Measurements from ENCODE around the gene MTRF1L. TPM values are rescaled to one million over a fixed set of nuclear protein-coding genes. Genes with fewer than 3 reads are reported as not detected.
"Not testable (repeated sequence)": the region's sequence is repeated elsewhere in the genome, so short reads cannot be mapped to it uniquely, and the experiment has no call there.

Gene MTRF1L
- total RNA-seq, 2 donors from 2014 or later: 20.2 to 23.9 TPM

DNA sequence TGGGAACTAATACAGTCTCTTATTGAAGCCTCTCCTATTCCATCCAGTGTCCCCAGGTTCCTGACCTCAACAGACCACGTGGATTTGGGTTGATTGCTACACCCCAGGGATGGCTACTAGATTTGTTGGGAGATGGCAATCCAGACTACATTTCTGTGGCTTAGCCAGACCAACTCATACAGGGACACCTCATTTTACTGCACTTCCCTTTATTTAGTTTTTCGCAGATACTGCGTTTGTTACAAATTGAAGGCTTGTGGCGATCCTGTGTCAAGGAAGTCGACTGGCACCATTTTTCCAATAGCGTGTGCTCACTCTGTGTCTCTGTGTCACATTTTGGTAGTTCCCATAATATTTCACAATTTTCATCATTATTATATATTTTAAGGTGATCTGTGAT lies 10.3 kb upstream of the MTRF1L start:
- Histone ChIP-seq H3K9me3 (no peaks in the 10 kb centered on the region), H3K36me3 (no peaks in the 10 kb centered on the region), H3K9ac (ENCODE audit: low read depth in 2 of 2, low read length in 2 of 2) (no peak overlapping the region), H3K4me1 (no peaks in the 10 kb centered on the region), H3K27me3 (no peaks in the 10 kb centered on the region), H3K27ac (no peak overlapping the region), H3K4me3 (no peak overlapping the region)
- intact Hi-C loops (cut with DNase I): no loop called here
- DNase-seq: no peak
- TF ChIP-seq, protein P1, sequence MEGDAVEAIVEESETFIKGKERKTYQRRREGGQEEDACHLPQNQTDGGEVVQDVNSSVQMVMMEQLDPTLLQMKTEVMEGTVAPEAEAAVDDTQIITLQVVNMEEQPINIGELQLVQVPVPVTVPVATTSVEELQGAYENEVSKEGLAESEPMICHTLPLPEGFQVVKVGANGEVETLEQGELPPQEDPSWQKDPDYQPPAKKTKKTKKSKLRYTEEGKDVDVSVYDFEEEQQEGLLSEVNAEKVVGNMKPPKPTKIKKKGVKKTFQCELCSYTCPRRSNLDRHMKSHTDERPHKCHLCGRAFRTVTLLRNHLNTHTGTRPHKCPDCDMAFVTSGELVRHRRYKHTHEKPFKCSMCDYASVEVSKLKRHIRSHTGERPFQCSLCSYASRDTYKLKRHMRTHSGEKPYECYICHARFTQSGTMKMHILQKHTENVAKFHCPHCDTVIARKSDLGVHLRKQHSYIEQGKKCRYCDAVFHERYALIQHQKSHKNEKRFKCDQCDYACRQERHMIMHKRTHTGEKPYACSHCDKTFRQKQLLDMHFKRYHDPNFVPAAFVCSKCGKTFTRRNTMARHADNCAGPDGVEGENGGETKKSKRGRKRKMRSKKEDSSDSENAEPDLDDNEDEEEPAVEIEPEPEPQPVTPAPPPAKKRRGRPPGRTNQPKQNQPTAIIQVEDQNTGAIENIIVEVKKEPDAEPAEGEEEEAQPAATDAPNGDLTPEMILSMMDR (IDR thresholded peaks at IDR 0.05): no peak

DNA sequence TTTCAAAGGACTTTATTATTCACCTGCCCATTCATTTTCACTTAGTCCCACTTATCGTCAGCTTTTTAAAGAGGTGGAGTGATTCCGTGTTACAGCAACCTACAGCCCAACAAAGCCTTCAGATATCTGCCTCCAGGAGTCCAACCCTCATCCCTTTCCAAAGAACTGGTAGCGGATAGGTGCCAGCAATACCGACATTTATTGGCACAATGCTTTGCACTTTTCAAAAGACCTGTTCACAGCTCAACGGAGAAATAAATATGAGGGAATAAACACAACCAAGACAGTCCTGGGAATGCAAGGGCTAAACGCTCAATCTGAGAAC lies 819 bp upstream of the MTRF1L start:
- Histone ChIP-seq H3K9me3 (no peaks in the 10 kb centered on the region), H3K9ac (ENCODE audit: low read depth in 2 of 2, low read length in 2 of 2) (peak overlapping the region; percentile 64 to 78), H3K36me3 (no peaks in the 10 kb centered on the region), H3K27me3 (no peaks in the 10 kb centered on the region), H3K27ac (peak overlapping the region; percentile 81), H3K4me3 (peak overlapping the region; percentile 62), H3K4me1 (peaks cover 6% of the 10 kb centered on the region)
- DNase-seq: peak; percentile 22
- intact Hi-C loops (cut with DNase I): no loop called here
- TF ChIP-seq, protein P1 (IDR thresholded peaks at IDR 0.05): no peak

DNA sequence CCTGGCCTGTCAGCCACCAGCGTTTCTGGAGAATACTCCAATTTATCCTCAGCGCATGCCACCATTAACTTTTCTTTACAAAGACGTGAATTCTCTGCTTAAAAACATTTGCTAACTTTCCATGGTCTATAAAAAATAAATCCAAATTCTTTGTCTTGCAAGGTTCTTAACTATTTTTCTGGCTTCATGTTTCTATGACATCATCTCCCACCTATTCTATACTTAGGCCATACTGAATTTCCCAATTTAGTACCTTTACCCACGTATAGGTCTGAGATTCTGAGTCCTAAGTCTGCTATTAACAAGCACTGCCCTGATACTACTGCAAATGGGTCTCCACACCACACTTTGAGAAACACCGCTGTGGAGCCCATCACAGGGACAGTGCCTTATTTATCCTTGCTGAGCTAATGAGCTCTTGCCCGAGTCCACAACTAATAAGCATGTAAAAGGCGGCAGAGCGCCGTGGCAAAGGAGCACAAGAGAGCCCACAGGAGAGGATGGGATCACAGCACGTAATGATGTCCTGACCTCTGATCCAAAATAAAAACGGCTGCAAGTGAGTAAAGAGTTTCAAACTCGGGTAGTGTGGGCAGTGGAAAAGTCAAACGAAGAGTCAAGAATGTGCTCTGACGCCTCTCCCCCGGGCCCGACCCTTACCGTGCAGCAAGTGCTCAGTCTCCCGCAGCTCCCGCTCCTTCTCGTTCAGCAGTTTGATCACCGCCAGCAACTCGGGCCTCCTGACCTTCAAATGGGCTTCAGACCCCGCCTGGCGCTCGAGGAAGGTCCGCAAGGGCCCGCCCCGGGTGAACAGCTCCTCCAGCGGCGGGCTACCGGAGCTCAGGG lies 519 bp downstream of the MTRF1L start:
- Histone ChIP-seq H3K36me3 (no peaks in the 10 kb centered on the region), H3K4me1 (peaks cover 6% of the 10 kb centered on the region), H3K27me3 (no peaks in the 10 kb centered on the region), H3K27ac (peak overlapping the region; percentile 81), H3K9me3 (no peaks in the 10 kb centered on the region), H3K9ac (ENCODE audit: low read depth in 2 of 2, low read length in 2 of 2) (peak overlapping the region; percentile 78 to 86), H3K4me3 (peak overlapping the region; percentile 62)
- intact Hi-C loops (cut with DNase I): no loop called here
- DNase-seq: peak; percentile 20
- TF ChIP-seq, protein P1 (IDR thresholded peaks at IDR 0.05): no peak

DNA sequence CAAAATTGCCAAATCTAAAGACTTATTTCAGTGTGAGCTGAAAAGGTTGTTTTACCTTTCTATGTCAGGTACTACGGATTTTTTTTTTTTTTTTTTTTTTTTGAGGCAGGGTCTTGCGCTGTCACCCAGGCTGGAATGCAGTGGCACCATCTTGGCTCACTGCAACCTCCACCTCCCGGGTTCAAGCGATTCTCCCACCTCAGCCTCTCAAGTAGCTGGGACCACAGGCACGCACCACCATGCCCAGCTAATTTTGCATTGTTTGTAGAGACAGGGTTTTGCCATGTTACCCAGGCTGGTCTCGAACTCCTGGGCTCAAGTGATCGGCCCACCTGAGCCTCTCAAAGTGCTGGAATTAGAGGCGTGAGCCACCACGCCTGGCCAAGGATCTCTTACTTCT lies 1.7 kb downstream of the MTRF1L start:
- H3K9me3 ChIP-seq; H3K9ac ChIP-seq (ENCODE audit: low read depth in 2 of 2, low read length in 2 of 2); H3K27me3 ChIP-seq; DNase-seq; H3K4me3 ChIP-seq; H3K4me1 ChIP-seq; H3K27ac ChIP-seq; H3K36me3 ChIP-seq; intact Hi-C loops (cut with DNase I): not testable (repeated sequence)

DNA sequence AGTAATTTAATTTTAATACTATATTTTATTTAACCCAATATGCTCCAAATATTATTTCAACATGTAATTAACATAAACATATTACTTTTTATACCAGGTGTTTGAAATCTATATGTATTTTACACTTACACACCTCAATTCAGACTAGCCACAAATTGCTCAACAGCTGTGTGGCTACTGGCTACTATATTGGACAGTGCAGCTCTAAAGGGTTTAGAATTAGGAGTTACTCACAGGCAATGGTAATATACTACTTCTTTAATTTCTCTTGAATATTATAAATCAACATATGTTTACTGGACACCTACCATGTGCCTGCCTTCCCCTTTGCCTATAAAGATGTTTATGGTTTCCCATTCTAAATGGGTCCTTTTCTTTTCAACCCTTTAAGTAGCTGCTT lies 2.3 kb downstream of the MTRF1L start:
- Histone ChIP-seq H3K4me1 (peaks cover 6% of the 10 kb centered on the region), H3K9ac (ENCODE audit: low read depth in 2 of 2, low read length in 2 of 2) (no peak overlapping the region), H3K27ac (no peak overlapping the region), H3K9me3 (no peaks in the 10 kb centered on the region), H3K27me3 (no peaks in the 10 kb centered on the region), H3K36me3 (no peaks in the 10 kb centered on the region), H3K4me3 (no peak overlapping the region)
- no peak for DNase-seq
- intact Hi-C loops (cut with DNase I): no loop called here
- TF ChIP-seq, protein P1 (IDR thresholded peaks at IDR 0.05): no peak

DNA sequence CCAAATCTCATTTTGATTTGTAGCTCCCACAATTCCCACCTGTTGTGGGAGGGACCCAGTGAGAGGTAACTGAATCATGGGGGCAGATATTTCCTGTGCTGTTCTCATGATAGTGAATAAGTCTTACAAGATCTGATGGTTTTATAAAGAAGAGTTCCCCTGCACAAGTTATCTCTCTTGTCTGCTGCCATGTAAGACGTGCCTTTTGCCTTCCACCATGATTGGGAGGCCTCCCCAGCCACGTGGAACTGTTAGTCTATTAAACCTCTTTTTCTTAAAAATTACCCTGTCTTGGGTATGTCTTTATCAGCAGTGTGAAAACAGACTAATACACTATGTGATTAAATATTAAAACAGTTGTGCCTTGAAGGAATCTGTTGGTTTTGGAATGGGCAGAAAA lies 3.0 kb downstream of the MTRF1L start:
- H3K4me3 ChIP-seq; H3K9ac ChIP-seq (ENCODE audit: low read depth in 2 of 2, low read length in 2 of 2); H3K27me3 ChIP-seq; H3K9me3 ChIP-seq; H3K4me1 ChIP-seq; H3K36me3 ChIP-seq; intact Hi-C loops (cut with DNase I); DNase-seq; H3K27ac ChIP-seq: not testable (repeated sequence)
